ENCODE results near the gene GOLGA6B. TPM values are rescaled to one million over a fixed set of nuclear protein-coding genes. Genes with fewer than 3 reads are reported as not detected.
"Not testable (repeated sequence)": the region's sequence is repeated elsewhere in the genome, so short reads cannot be mapped to it uniquely, and the experiment has no call there.

The GOLGA6B gene
- total RNA-seq, 4 donors from 2014 or later = 0.15 TPM; not detected in 3

DNA sequence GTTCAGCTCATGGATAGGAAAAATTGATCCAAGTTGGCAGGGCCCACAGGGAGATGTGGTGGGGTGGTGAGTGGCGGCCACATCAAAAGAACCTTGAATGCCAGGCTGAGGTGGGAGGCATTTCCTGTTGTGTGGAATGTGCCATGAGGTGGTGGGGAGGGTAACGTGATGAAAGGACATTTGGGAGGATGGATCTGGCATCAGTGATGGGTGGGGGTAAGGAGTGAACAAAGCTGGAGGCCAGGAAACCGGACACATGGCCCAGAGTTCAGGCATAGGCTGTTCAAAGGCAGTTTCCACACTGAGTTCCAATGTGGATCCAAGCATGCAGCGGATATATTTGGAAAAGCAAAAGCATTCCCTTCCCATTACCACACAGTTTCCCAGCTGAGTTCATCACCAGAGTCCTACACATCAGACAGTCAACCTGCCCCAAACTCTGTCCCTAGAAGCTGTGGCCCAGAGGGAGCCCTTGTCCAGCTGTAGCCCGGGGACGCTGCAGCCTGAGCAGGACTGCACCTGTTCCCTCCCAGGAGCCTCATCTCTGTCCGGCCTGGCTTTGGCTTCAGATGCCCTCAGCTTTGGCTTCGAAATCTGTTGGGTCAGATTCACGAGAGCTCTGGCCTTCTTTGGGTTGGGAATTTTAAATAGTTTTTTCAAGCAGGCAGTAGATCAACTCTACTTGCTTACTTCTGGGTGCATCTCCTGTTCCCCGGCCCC, 37.8 kb upstream of the GOLGA6B start:
- H3K4me3 ChIP-seq (ENCODE audit: low read depth, poor library complexity, severe bottlenecking) = no peak overlapping the region
- DNase-seq (ENCODE audit: low spot score in 2 of 2) = no peak
- intact Hi-C loops (cut with DNase I; ENCODE audit: low total_unique reads) = no loop called here
- WGBS, 2 donors = 87 to 92% methylated on average over 10 of the region's 10 CpGs
- TF ChIP-seq CTCF (IDR thresholded peaks at IDR 0.05) (no peak), POLR2A (IDR thresholded peaks at IDR 0.05) (no peak)

GRCh38 chr15:72623854-72624253, 30.6 kb upstream of the GOLGA6B start:
- DNase-seq (ENCODE audit: low spot score in 2 of 2); intact Hi-C loops (cut with DNase I; ENCODE audit: low total_unique reads); H3K4me3 ChIP-seq (ENCODE audit: low read depth, poor library complexity, severe bottlenecking): not testable (repeated sequence)
- WGBS, 2 donors = 90 to 91% methylated on average over 4 of the region's 4 CpGs

- WGBS, 2 donors = 70 to 83% methylated on average over 3 of the region's 3 CpGs
- intact Hi-C loops (cut with DNase I; ENCODE audit: low total_unique reads); H3K4me3 ChIP-seq (ENCODE audit: low read depth, poor library complexity, severe bottlenecking): not testable (repeated sequence)
- DNase-seq (ENCODE audit: low spot score in 2 of 2) = peak in 1 of 2 donors; percentile 25
Observed at GRCh38 chr15:72626153-72626552, 28.3 kb upstream of the GOLGA6B start.

DNA sequence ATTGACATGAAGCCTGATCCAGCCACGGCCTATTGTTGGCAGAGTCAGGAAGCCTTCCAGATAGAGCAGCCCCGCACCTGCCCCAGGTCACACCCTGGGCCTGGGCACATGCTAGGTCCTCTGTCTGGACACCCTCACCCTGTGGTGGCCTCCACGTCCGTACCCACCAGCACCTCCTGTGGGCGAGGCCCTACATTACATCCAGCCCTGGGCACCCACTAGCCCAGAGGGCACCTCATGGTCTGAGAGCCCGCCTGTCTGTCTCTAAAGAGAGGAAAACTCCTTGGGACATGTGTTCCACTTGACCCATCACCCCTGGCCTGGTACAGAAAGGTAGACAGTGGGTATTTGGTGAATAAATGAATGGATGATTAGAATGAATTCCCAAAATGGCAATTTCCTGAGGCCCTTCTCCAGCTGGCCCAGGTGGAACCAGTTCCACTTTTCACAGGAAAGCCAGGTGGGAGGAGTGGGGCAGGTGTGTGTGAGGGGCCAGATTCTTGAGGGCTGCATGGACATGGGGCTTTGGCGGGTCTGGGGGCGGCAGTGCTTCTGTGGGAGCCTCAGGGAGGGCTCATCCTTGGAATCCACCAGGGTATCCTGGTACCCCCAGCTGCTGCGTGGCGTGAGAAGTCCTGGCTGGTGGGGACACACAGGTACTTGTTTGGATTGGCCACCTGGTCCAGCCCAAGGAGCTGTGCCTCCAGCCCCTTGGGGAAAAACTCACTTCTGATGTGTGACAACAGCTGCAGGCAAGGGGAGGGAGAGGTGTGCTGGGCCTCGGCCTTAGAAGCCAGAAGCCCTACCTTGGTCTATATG, 26.0 kb upstream of the GOLGA6B start:
- 94 to 95% methylated on average over 10 to 11 of the region's 11 CpGs for WGBS, 2 donors
- peak in 1 of 2 donors; percentile 69 for DNase-seq (ENCODE audit: low spot score in 2 of 2)
- H3K4me3 ChIP-seq (ENCODE audit: low read depth, poor library complexity, severe bottlenecking); intact Hi-C loops (cut with DNase I; ENCODE audit: low total_unique reads): not testable (repeated sequence)

GRCh38 chr15:72629068-72629570, 25.4 kb upstream of the GOLGA6B start:
- intact Hi-C loops (cut with DNase I; ENCODE audit: low total_unique reads) = not testable (repeated sequence)
- 86 to 89% methylated on average over 6 to 7 of the region's 7 CpGs for WGBS, 2 donors

DNA sequence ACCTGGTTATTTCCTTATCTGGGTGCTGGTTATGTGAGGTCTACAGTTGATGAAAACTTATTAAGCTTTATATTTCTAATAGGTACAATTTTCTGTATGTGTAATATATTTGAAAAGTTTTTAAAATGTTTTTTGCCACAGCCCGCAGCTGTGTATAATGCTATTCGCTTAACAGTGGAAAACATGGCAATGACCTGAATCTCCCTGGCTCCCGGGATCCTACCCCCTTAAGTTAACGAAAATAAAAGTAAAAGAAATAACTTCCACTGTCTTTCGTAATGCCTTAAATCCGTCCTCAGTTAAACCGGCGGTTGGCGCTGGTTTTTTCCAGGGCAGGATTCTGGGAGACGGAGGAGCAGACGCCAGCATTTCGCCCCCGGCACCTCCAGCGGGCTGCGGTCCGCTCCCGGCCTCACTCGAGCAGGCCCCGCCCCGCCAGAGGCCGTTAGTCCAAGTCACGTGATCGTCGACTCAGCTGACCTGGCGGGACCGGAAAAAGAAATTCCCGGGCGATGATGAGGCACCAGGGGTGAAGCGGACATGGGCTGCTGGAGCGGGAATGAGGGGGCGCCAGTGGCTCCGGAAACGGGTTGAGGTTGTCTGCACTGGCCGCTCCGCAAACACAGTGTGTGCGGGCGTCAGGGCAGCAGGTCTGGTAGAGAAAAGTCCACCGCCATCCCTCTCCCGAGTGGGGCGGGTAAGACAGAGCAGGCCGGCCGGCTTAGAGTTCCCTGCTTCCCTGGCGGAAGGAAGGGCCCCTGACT, 17.8 kb upstream of the GOLGA6B start:
- DNase-seq (ENCODE audit: low spot score in 2 of 2) = peak; percentile 77 to 95
- WGBS, 2 donors = no CpG with 5 or more reads among the region's 43 CpGs
- intact Hi-C loops (cut with DNase I; ENCODE audit: low total_unique reads); H3K4me3 ChIP-seq (ENCODE audit: low read depth, poor library complexity, severe bottlenecking): not testable (repeated sequence)

More at GRCh38 chr15:72629068-72629570, 25.4 kb upstream of the GOLGA6B start:
- peak in 1 of 2 donors; percentile 65 for DNase-seq (ENCODE audit: low spot score in 2 of 2)
- H3K4me3 ChIP-seq (ENCODE audit: low read depth, poor library complexity, severe bottlenecking) = not testable (repeated sequence)

DNA sequence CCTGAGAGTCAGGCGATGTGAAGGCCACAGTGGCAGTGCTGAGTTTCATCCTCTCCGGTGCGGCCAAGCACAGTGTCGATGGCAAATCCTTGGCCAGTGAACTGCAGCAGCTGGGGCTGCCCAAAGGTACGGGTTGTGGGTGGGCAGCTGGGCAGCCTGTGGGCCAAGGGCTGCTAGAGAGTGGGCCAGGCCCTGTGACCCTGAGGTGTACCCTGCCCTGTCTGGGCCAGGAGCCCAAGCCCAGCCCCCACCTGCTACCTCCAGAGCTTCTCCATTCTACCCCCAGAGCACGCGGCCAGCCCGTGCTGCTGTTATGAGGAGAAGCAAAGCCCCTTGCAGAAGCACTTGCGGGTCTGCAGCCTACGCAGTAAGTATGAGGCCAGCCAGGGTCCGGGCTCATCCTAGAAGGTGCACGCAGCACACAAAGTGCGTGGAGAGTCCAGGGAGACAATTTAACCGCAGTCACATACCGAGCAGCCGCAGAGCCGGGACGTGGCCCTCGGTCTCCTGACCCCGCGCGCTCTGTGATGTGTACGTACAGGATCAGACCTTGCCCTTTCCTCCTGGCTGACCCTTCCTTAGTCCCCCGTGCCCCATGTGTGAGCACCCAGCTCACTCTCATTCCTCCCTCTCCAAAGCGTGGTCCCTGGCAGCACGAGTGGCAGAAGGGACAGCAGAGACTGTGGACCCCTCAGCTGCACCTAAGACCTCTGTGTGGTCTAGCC, 14.6 kb upstream of the GOLGA6B start:
- intact Hi-C loops (cut with DNase I; ENCODE audit: low total_unique reads); H3K4me3 ChIP-seq (ENCODE audit: low read depth, poor library complexity, severe bottlenecking); DNase-seq (ENCODE audit: low spot score in 2 of 2): not testable (repeated sequence)
- WGBS, 2 donors = no CpG with 5 or more reads among the region's 26 CpGs

GRCh38 chr15:72642271-72642670, 12.2 kb upstream of the GOLGA6B start:
- WGBS, 2 donors = no CpG with 5 or more reads among the region's 2 CpGs
- intact Hi-C loops (cut with DNase I; ENCODE audit: low total_unique reads); H3K4me3 ChIP-seq (ENCODE audit: low read depth, poor library complexity, severe bottlenecking); DNase-seq (ENCODE audit: low spot score in 2 of 2): not testable (repeated sequence)

- DNase-seq (ENCODE audit: low spot score in 2 of 2); H3K4me3 ChIP-seq (ENCODE audit: low read depth, poor library complexity, severe bottlenecking); intact Hi-C loops (cut with DNase I; ENCODE audit: low total_unique reads): not testable (repeated sequence)
- WGBS, 2 donors = 77 to 81% methylated on average over 7 to 9 of the region's 10 CpGs
Observed at GRCh38 chr15:72648631-72649253, 5.8 kb upstream of the GOLGA6B start.

DNA sequence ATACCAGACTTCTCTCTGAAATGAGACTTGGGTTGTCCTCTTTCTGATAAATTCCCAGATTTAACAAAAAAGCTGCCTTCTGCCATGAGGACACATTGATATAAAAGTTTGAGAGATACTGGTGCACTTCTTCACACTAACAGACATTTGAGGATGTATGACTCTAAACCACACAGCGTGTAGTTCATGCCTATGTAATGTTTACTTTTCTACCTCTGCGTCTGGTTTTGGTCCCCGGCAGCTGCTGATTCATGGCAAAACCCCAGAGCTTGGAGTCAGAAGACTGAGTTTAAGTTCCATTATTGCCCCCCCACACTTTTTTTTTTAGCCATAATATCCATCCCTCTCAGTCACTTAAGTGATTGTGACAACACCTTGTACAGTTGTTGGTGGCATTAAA, 1.5 kb downstream of the GOLGA6B start:
- no CpG with 5 or more reads among the region's 3 CpGs for WGBS, 2 donors
- DNase-seq (ENCODE audit: low spot score in 2 of 2) = not testable (repeated sequence)

DNA sequence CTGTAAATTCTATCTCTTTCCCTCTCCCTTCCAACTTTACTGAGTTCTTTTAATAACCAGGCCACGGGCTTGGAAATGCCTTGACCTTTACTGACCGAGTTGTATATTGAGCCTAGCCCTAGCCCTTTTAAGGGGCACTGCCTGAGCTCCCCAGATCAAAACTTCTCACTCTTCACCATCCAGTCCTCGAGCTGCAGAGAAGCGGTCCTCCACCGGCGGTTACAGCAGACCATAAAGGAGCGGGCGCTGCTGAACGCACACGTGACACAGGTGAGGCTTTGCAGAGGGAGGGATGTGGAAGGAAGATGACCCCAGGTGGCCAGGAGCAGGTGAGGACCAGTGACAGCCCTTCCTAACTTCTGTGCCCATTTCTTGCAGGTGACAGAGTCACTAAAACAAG, 6.6 kb downstream of the GOLGA6B start:
- WGBS, 2 donors = 78 to 79% methylated on average over 9 to 10 of the region's 10 CpGs
- H3K4me3 ChIP-seq (ENCODE audit: low read depth, poor library complexity, severe bottlenecking); DNase-seq (ENCODE audit: low spot score in 2 of 2); intact Hi-C loops (cut with DNase I; ENCODE audit: low total_unique reads): not testable (repeated sequence)

More for the DNA sequence above, 1.5 kb downstream of the GOLGA6B start:
- intact Hi-C loops (cut with DNase I; ENCODE audit: low total_unique reads); H3K4me3 ChIP-seq (ENCODE audit: low read depth, poor library complexity, severe bottlenecking): not testable (repeated sequence)

GRCh38 chr15:72663931-72664330, 9.4 kb downstream of the GOLGA6B start:
- DNase-seq (ENCODE audit: low spot score in 2 of 2); intact Hi-C loops (cut with DNase I; ENCODE audit: low total_unique reads); H3K4me3 ChIP-seq (ENCODE audit: low read depth, poor library complexity, severe bottlenecking): not testable (repeated sequence)
- WGBS, 2 donors = 85% methylated on average over 4 of the region's 8 CpGs; no CpG with 5 or more reads in 1 of the 2 donors
